Calu3 (cell line): ENCODE results near the gene PBRM1. TPM values are rescaled to one million over a fixed set of nuclear protein-coding genes. Genes with fewer than 3 reads are reported as not detected.

Experiments used
- BruUV-seq: library from RNA; stranded (reverse); fragments of 400-500 nt; replicated peaks from 2 replicates; lab custom pipeline; 2021; lab: Mats Ljungman, UMichigan
- CTCF ChIA-PET: fragments of 300-600 bp; sonication (Branson Sonifier 250); formaldehyde crosslinking; loops from one replicate; lab custom pipeline; 2022; ENCODE audit warnings: antibody characterized with exemption; lab: Charles Lee
- DNase-seq: peaks from one replicate; pipeline ENCODE4 v3.0.0; 2022
- H3K27ac Mint-ChIP-seq: one replicate; pipeline ENCODE4 v1.8.0; 2022; ENCODE audit warnings: mixed read lengths; ENCODE audit not compliant: unreplicated experiment
- H3K27me3 Mint-ChIP-seq: one replicate; pipeline ENCODE4 v1.8.0; 2022; ENCODE audit warnings: mixed read lengths; ENCODE audit not compliant: unreplicated experiment
- H3K36me3 Mint-ChIP-seq: one replicate; pipeline ENCODE4 v1.8.0; 2022; ENCODE audit warnings: mild to moderate bottlenecking, moderate library complexity, mixed read lengths; ENCODE audit not compliant: insufficient read depth, unreplicated experiment
- H3K4me1 Mint-ChIP-seq: one replicate; pipeline ENCODE4 v1.8.0; 2022; ENCODE audit warnings: mild to moderate bottlenecking, low read depth, mixed read lengths; ENCODE audit not compliant: unreplicated experiment
- H3K4me3 Mint-ChIP-seq: one replicate; pipeline ENCODE4 v1.8.0; 2022; ENCODE audit warnings: mild to moderate bottlenecking, low read depth, moderate library complexity, mixed read lengths; ENCODE audit not compliant: unreplicated experiment
- H3K9me3 Mint-ChIP-seq: one replicate; pipeline ENCODE4 v1.8.0; 2022; ENCODE audit warnings: low read depth, mixed read lengths; ENCODE audit not compliant: unreplicated experiment
- intact Hi-C: fragments of 100-400 bp; cut with micrococcal nuclease; formaldehyde crosslinking; loops from one replicate; pipeline ENCODE4 v1.10.0; 2022; ENCODE audit not compliant: unreplicated experiment
- total RNA-seq: library from RNA; stranded (reverse); gene quantifications from 2 replicates; pipeline ENCODE4 v1.2.3, GENCODE V29; 2022
- TF ChIP-seq, protein P1 (sequence below): fragments of 200-600 bp; IDR thresholded peaks from one replicate; pipeline ENCODE4 v1.8.0; 2022; ENCODE audit warnings: antibody characterized with exemption; ENCODE audit not compliant: unreplicated experiment

Gene PBRM1
- total RNA-seq, 1 experiment from 2014 or later = 54.9 TPM

GRCh38 chr3:52558436-52558835, 127.3 kb downstream of the PBRM1 start:
- no peak for DNase-seq
- no peaks in the 10 kb centered on the region for H3K9me3 Mint-ChIP-seq
- H3K27me3 Mint-ChIP-seq = no peaks in the 10 kb centered on the region
- CTCF ChIA-PET = no interaction called here
- no peak overlapping the region for H3K4me3 Mint-ChIP-seq
- TF ChIP-seq, protein P1, sequence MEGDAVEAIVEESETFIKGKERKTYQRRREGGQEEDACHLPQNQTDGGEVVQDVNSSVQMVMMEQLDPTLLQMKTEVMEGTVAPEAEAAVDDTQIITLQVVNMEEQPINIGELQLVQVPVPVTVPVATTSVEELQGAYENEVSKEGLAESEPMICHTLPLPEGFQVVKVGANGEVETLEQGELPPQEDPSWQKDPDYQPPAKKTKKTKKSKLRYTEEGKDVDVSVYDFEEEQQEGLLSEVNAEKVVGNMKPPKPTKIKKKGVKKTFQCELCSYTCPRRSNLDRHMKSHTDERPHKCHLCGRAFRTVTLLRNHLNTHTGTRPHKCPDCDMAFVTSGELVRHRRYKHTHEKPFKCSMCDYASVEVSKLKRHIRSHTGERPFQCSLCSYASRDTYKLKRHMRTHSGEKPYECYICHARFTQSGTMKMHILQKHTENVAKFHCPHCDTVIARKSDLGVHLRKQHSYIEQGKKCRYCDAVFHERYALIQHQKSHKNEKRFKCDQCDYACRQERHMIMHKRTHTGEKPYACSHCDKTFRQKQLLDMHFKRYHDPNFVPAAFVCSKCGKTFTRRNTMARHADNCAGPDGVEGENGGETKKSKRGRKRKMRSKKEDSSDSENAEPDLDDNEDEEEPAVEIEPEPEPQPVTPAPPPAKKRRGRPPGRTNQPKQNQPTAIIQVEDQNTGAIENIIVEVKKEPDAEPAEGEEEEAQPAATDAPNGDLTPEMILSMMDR = no peak
- no peaks in the 10 kb centered on the region for H3K4me1 Mint-ChIP-seq
- no TSS peak for BruUV-seq
- H3K27ac Mint-ChIP-seq = no peak overlapping the region
- peaks cover 18% of the 10 kb centered on the region for H3K36me3 Mint-ChIP-seq
- intact Hi-C loops = no loop called here

DNA sequence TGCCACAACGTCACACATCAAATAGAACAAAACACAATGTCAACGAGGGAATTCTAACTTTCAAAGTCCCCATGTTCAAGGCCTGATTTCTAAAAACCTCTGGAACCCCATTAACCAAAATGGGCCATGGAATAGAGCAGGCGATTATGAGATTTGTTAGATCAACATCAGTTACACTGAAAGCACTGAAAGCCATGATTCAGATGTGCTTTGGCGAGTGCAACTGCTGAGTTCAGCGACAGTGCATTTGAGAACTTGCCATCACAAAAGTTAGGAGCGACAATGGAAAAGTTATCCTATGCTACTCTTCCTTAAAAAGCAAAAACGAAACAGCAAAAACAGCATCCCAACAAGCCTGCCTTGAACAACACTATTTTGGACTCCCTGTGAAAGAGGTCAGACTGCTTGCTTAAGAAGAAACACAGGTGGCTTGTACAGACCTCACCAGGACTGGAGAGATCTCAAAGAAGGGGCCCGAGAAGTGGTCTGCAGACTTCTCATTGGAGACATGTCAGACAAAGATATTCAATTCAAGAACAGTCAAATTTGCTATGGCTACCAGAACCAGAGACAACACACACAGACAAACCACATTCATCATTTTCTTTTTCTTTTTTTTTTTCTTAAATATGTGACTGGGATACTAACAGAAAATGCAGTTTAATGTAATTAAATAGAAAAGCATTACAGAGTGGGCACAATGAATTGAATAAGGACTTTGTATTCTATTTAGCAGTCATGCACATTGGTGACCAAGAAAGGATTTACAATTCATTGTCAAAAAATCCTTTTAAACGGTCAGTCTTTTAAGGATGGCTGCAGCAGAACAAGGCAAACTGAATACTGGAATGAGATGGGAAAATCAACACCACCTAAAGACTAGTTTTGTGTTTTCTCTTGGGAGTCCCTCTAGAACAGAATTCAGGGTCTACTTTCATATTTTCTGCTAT, 128.4 kb downstream of the PBRM1 start:
- intact Hi-C loops = no loop called here
- no peak overlapping the region for H3K4me3 Mint-ChIP-seq
- no peak for DNase-seq
- CTCF ChIA-PET = no interaction called here
- H3K4me1 Mint-ChIP-seq = no peaks in the 10 kb centered on the region
- no peaks in the 10 kb centered on the region for H3K9me3 Mint-ChIP-seq
- no TSS peak for BruUV-seq
- no peak overlapping the region for H3K27ac Mint-ChIP-seq
- H3K36me3 Mint-ChIP-seq = peaks cover 19% of the 10 kb centered on the region
- no peaks in the 10 kb centered on the region for H3K27me3 Mint-ChIP-seq
- TF ChIP-seq, protein P1 = no peak

- Mint-ChIP-seq H3K36me3 (peaks cover 23% of the 10 kb centered on the region), H3K27me3 (no peaks in the 10 kb centered on the region), H3K27ac (no peak overlapping the region), H3K4me3 (no peak overlapping the region), H3K4me1 (no peaks in the 10 kb centered on the region), H3K9me3 (no peaks in the 10 kb centered on the region)
- no TSS peak for BruUV-seq
- no peak for DNase-seq
- intact Hi-C loops = no loop called here
- TF ChIP-seq, protein P1 = no peak
- CTCF ChIA-PET = no interaction called here
Measured at GRCh38 chr3:52555056-52555455, 130.7 kb downstream of the PBRM1 start.

DNA sequence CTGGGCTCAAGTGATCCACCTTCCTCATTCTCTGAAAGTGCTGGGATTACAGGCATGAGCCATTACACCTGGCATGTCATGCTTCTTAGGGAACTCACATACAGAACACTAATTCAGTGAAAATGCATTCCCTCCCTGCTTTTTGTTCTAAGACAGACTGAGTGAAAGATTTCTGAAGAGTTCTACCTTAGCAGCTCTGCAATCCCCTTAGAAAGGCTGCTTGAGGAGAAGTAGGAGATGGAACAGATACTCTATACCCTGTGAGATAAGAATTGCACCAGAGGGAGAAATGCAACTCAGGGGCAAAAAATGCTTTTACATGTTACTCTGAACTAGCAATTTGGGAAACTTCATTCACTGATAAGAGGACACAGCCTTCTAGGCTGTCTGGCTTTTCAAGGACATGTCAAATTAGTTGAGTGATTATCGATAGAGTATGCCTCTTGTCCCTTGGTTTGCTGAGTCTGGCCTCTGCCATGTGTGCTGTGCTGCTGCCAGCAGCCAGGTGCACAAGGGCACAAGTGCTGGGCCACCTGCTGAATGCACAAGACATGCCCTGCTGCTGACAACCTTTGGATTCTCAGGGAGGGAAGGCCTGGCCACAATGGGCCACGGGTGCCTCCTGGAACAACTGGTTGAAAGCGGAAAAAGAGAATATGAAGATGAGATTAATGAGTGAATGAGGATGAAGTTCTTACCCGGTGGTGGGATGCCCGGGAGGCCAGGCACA, 131.5 kb downstream of the PBRM1 start:
- H3K4me3 Mint-ChIP-seq = no peak overlapping the region
- DNase-seq = no peak
- no peak overlapping the region for H3K27ac Mint-ChIP-seq
- peaks cover 22% of the 10 kb centered on the region for H3K36me3 Mint-ChIP-seq
- H3K9me3 Mint-ChIP-seq = no peaks in the 10 kb centered on the region
- CTCF ChIA-PET = no interaction called here
- no TSS peak for BruUV-seq
- no peaks in the 10 kb centered on the region for H3K4me1 Mint-ChIP-seq
- TF ChIP-seq, protein P1 = no peak
- H3K27me3 Mint-ChIP-seq = no peaks in the 10 kb centered on the region
- intact Hi-C loops = no loop called here
